PFSK-1 (cell line): Measurements from ENCODE around the gene GBA3.

Experiments
- FOXP2 ChIP-seq: optimal IDR thresholded peaks from 2 replicates; pipeline ENCODE3; 2011; ENCODE audit warnings: borderline replicate concordance, control low read depth, inconsistent platforms; ENCODE audit not compliant: insufficient read depth; ENCODE audit errors: extremely low read length, extremely low read depth
- POLR2AphosphoS5 ChIP-seq: IDR thresholded peaks from 2 replicates; pipeline ENCODE4 v1.6.1; 2012; ENCODE audit warnings: low read depth, mild to moderate bottlenecking, control low read depth, low read length, moderate library complexity
- SIN3A ChIP-seq: IDR thresholded peaks from 2 replicates; pipeline ENCODE4 v1.6.1; 2012; ENCODE audit warnings: mild to moderate bottlenecking, low read length, moderate library complexity, borderline replicate concordance; ENCODE audit not compliant: insufficient read depth
- TAF1 ChIP-seq: IDR thresholded peaks from 2 replicates; pipeline ENCODE4 v1.6.1; 2012; ENCODE audit warnings: low read length, control low read depth, borderline replicate concordance; ENCODE audit not compliant: insufficient read depth

- TF ChIP-seq SIN3A = no peak
- no peak for TF ChIP-seq POLR2AphosphoS5
- no peak for TF ChIP-seq FOXP2
- TF ChIP-seq TAF1 = no peak
Measured at GRCh38 chr4:22824091-22824490, 131.4 kb downstream of the GBA3 start.
